HG02610 (cell line): ENCODE measurements around the gene RPL12.
A peak's percentile ranks its signal among the peaks of the same experiment; 100 is the strongest.
"Not testable (repeated sequence)": the region's sequence is repeated elsewhere in the genome, so short reads cannot be mapped to it uniquely, and the experiment has no call there.

Source experiments
- ATAC-seq: cut with Tn5 transposase; IDR thresholded peaks from one replicate; pipeline ENCODE4 v1.9.1; 2021; ENCODE audit warnings: mild to moderate bottlenecking, moderate library complexity; ENCODE audit not compliant: unreplicated experiment

The RPL12 gene

GRCh38 chr9:127470662-127471061 is 19.5 kb upstream of the RPL12 start:
- ATAC-seq: no peak

GRCh38 chr9:127467621-127468020 is 16.4 kb upstream of the RPL12 start:
- ATAC-seq: no peak

GRCh38 chr9:127466407-127466917 is 15.3 kb upstream of the RPL12 start:
- not testable (repeated sequence) for ATAC-seq

- no peak for ATAC-seq
Observed at GRCh38 chr9:127463911-127464310, 12.7 kb upstream of the RPL12 start.

- ATAC-seq: no peak
Observed at GRCh38 chr9:127463382-127463781, 12.2 kb upstream of the RPL12 start.

- ATAC-seq: no peak
Observed at GRCh38 chr9:127458921-127459320, 7.7 kb upstream of the RPL12 start.

GRCh38 chr9:127457191-127457878 is 6.1 kb upstream of the RPL12 start:
- ATAC-seq: no peak

DNA sequence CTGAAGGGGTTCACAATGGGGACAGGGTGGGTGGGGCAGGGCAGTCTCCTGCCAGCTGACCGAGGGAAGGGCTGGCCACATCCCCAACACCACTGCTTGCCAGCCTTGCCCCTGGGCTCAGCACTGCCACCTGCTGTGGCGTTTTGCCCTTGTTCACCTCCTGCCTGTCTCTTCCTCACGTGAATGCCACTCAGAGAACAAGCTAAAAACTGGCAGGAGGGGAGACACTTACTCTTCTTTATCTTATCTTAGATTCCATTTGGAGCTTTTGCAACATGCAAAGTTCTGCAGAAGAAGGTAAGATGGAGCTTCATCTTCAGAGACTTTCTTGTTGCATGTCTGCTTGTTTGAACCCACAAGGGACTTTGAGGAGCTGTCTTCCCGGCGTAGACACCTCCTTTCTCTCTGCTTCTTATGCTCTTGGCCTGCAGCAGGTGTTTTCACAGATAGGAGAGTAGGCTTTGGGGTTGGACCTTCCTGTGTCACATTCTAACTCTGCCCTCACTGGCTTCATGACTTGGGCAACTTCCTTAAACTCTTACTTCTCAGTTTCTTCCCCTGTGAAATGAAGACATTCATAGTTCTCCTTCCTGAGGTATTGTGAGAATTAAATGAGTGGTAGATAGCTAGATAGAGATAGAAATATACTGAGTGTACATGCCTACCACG is 4.3 kb upstream of the RPL12 start:
- no peak for ATAC-seq

DNA sequence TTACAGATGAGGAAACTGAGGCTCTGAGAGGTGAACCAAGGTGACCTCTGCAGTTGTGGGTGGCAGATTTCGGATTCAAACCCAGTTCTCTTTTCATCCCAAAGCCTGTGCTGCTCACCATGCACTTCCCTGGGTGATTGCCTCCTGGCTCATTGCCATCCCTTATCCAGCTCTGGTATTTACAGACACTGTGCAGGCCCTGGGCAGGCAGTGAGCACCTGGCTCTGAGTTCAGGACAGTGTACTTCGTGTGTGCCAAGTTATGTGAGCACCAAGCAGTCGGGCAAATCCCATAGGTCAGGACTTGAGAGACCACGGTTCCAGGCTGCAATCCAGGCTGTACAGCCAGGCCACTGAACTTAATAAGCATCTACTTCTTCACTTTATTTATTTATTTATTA is 1.5 kb upstream of the RPL12 start:
- no peak for ATAC-seq

DNA sequence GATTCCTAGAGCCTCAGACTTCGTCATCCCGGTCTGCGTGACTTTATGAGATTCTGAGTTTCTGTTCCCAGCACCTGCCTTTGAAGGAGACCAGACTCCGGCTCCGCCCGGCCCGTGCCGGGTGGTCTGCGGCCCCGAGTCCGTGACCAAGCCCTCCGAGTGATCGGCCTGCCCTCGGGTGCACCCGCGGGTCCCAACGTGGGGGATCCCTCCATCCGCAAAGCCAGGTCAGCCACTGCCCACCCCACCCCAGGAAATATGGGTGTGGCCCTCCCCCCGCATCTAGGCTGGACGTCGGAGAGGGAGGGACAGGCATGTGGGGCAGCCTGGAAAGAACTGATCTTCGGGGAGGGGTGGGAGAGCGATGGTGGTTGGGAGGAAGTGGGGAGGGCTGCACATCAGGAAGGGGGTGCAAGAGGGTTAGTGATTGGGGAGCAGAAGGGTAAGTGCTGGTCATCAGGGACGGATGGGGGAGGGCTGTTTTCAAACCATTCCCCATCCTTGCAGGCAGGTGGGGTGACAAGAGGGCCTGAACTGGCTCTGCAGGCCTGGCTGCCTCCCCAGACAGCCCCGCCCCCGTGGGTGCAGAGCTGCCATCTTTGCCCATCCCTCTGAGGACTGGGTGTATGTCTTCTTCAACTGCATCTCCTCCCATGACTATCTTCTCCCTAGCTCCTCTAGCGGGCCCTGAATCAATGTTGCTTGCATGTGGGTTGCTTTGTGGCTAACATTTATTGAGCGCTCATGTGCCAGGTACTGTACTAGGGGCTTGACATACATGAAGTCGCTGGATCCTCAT is 851 bp upstream of the RPL12 start:
- no peak for ATAC-seq

GRCh38 chr9:127451608-127451857 is 327 bp upstream of the RPL12 start:
- ATAC-seq: peak; percentile 22

DNA sequence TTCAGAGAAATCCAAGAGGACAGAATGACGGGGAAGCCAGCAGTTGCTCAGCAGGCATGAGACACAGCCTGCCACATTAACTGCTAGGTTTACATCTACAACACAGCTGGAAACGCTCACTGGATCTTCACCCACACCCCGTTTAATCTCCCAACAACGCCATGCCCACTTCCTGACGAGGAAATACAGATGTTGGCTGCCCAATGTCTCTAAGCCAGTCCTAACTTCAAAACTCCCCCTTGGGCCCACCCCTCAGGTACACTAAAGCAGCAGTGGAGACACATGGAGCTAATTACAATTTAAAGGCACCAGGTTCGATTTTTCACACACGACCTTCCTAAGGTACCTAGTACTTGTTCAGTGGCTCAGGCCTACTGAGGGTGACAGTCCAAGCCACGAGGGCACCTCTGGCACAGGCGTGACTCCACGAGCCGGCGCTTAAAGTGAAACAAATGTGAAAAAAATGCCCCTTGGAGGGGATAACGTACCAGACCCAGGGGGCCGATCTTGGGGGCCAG is 904 bp downstream of the RPL12 start:
- no peak for ATAC-seq

- ATAC-seq: no peak
Observed at GRCh38 chr9:127449332-127449966, 1.8 kb downstream of the RPL12 start.

GRCh38 chr9:127448112-127448805 is 2.9 kb downstream of the RPL12 start:
- ATAC-seq: no peak

- no peak for ATAC-seq
Observed at GRCh38 chr9:127447416-127448111, 3.6 kb downstream of the RPL12 start.

DNA sequence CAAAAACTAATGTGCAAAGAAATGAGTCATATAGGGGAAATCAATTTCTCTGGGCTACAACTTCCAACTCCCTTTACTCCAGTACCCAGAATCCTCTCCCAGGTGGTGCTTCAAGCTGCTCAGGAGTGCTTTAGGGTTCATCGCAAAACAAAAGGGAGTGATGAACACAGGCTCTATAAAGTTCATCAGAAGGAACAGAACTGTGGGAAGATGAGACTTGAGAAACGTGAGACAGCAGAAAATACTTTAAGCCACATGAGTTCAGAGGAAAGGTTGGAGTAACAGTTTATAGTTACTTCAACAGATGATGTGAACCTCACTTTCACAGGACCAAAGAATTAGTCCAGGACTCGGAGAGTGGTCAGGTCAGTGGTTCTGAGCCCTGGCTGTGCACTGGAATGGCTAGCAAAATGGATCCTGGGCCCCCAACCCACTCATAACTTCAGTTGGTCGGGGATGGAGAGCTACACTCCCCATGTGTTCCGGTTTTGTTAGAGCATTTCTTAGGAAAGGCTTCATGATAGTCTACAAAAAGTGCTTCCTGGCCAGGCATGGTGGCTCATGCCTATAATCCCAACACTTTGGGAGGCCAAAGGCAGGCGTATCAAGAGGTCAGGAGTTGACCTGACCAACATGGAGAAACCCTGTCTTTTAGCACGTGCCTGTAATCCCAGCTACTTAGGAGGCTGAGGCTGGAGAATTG is 4.3 kb downstream of the RPL12 start:
- no peak for ATAC-seq

GRCh38 chr9:127445851-127446712 is 5.1 kb downstream of the RPL12 start:
- ATAC-seq: no peak
